ENCODE results near the gene CTSZ.

CTSZ gene

DNA sequence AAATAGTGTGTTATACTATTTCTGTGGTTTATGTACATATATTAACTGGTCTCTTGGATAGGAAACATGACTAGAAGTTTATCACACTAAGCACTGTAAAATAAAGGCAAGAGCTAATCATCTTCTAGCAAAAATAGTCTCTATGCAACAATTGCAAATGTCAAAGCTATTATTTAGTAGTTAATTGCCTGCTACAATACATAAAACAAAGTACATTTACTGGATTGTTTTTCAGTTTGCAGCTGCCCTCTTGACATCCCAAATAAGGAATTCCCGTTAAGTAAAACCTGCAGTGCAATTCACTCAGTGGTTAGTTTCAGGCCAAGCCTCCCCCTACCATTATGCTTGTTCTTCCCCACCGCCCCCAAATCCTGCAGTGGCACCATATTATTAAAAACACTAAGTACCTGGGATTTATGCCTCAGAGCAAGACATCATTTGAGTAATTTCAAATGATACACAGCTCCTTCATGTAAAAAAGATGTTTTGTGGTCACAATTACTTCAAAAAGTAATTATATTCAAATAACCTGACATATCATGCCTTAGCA lies 26.6 kb upstream of the CTSZ start:
- no peak for DNase-seq (ENCODE audit: low read depth)
- H3K4me3 ChIP-seq (ENCODE audit: low read depth, low read length) = no peak overlapping the region
- TF ChIP-seq POLR2A (IDR thresholded peaks at IDR 0.05; ENCODE audit: extremely low read depth, insufficient read length) (no peak), MYC (IDR thresholded peaks at IDR 0.05; ENCODE audit: low read depth, low read length) (no peak)
- TF ChIP-seq, protein P1, sequence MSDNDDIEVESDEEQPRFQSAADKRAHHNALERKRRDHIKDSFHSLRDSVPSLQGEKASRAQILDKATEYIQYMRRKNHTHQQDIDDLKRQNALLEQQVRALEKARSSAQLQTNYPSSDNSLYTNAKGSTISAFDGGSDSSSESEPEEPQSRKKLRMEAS (IDR thresholded peaks at IDR 0.05; ENCODE audit: low read depth, low read length) = no peak
- TF ChIP-seq, protein P2, sequence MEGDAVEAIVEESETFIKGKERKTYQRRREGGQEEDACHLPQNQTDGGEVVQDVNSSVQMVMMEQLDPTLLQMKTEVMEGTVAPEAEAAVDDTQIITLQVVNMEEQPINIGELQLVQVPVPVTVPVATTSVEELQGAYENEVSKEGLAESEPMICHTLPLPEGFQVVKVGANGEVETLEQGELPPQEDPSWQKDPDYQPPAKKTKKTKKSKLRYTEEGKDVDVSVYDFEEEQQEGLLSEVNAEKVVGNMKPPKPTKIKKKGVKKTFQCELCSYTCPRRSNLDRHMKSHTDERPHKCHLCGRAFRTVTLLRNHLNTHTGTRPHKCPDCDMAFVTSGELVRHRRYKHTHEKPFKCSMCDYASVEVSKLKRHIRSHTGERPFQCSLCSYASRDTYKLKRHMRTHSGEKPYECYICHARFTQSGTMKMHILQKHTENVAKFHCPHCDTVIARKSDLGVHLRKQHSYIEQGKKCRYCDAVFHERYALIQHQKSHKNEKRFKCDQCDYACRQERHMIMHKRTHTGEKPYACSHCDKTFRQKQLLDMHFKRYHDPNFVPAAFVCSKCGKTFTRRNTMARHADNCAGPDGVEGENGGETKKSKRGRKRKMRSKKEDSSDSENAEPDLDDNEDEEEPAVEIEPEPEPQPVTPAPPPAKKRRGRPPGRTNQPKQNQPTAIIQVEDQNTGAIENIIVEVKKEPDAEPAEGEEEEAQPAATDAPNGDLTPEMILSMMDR (IDR thresholded peaks at IDR 0.05; ENCODE audit: low read depth, low read length) = no peak

DNA sequence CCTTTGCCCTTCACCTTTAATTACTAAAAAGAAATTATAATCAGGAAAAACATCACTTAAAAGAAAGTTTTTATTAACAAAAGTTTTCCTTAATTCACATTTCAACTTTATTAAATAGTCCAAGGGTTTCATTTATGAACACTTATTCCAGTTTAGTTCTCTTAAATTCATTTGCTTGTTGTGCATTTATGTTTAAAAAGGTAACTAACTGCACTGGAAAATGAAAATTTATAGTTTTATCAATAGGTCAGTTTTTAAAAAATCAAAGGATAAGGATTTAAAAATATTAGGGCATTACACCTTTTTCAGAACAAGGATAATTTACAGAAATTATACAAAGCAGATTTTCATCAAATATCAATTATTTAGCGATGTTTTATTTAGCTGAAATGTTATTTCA lies 26.0 kb upstream of the CTSZ start:
- TF ChIP-seq MYC (IDR thresholded peaks at IDR 0.05; ENCODE audit: low read depth, low read length) (no peak), POLR2A (IDR thresholded peaks at IDR 0.05; ENCODE audit: extremely low read depth, insufficient read length) (no peak)
- TF ChIP-seq, protein P1 (IDR thresholded peaks at IDR 0.05; ENCODE audit: low read depth, low read length) = no peak
- TF ChIP-seq, protein P2 (IDR thresholded peaks at IDR 0.05; ENCODE audit: low read depth, low read length) = no peak
- peak overlapping the region; percentile 55 for H3K4me3 ChIP-seq (ENCODE audit: low read depth, low read length)
- no peak for DNase-seq (ENCODE audit: low read depth)

DNA sequence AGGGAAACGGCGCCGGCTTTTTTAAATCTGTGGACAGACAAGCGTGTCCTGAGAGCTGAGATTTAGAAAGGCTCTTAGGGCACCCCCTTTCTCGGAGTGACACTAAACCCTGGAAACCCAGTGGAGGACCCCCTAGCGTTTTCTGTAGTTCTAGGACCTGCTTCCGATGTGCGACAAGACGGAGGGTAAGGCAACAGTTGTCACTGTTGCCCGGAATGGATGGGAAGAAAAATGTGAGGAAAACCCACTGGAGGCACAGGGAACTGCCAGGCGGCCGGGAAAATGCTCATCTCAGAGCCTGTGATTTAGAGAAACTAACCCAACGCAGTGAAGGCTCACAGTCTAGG lies 25.6 kb upstream of the CTSZ start:
- TF ChIP-seq MYC (IDR thresholded peaks at IDR 0.05; ENCODE audit: low read depth, low read length) (no peak), POLR2A (IDR thresholded peaks at IDR 0.05; ENCODE audit: extremely low read depth, insufficient read length) (no peak)
- TF ChIP-seq, protein P2 (IDR thresholded peaks at IDR 0.05; ENCODE audit: low read depth, low read length) = no peak
- TF ChIP-seq, protein P1 (IDR thresholded peaks at IDR 0.05; ENCODE audit: low read depth, low read length) = no peak
- peak overlapping the region; percentile 55 for H3K4me3 ChIP-seq (ENCODE audit: low read depth, low read length)
- DNase-seq (ENCODE audit: low read depth) = no peak

DNA sequence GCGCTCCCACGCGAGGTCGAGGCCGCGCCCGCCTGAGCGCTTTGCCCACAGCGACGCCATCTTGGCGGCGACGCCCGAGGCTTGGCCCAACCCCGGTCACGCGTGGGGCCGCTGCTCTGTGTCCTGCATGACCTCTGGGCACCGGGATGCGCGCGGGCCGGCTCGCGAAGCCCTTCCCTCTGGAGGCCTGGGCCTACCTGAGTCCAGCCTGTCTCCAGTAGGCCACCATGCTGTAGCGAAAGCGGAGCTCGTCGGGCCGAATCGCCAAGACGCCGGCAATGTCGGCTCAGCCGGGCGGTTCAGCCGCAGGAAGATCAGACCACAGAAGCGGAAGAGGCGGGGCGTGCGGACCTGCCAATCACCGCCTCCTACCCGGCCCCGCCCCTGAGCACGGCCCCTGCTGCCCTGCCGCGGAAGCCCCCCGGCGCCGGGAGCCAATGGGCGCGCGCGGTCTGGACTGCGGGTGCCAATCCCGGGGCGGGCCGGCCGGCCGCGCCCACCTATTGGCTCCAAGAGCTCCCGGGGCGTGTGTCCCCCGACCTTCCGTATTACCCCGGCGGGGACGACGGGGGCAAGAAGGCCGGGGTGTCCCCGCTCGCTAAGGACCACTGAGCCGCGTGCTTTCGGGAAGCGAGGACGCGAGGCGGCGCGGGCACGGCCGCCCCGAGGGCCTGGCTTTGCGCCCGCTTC lies 25.1 kb upstream of the CTSZ start, which contains the start of gene ATP5F1E:
TSS of gene ATP5F1E (minus strand) at position 313 of the 690 bp plus-strand sequence. CDS start at position 229, 84 bp downstream.
- peak within 1 kb of the TSS; percentile 82 for H3K4me3 ChIP-seq (ENCODE audit: low read depth, low read length)
- DNase-seq (ENCODE audit: low read depth) = peak; percentile 98
- TF ChIP-seq, protein P2 (IDR thresholded peaks at IDR 0.05; ENCODE audit: low read depth, low read length) = no peak
- TF ChIP-seq POLR2A (IDR thresholded peaks at IDR 0.05; ENCODE audit: extremely low read depth, insufficient read length) = peak; percentile 86
- TF ChIP-seq, protein P1 (IDR thresholded peaks at IDR 0.05; ENCODE audit: low read depth, low read length) = peak; percentile 87
- peak; percentile 82 for TF ChIP-seq MYC (IDR thresholded peaks at IDR 0.05; ENCODE audit: low read depth, low read length)

DNA sequence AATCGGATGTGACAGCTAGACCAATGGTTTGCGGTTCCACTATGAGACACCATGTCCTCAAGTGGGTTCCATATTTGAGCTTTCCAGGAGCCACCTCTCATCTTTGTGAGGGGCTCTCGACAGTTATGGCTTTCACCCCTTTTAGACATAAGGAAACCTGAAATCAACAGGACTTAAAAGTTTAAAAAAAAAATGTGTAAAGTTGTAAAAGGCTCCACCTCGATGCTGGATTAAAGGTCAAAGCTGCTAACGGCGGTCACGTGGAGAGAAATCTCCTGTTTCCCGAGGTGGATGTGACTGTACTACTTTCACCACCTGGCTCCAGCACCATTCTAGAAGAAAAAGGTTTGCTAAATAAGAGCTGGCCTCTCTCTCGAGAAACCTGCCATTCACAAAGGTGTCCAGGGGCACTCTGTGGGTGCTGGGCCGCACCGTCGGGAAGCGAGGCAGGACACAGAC lies 24.5 kb upstream of the CTSZ start:
- TF ChIP-seq, protein P2 (IDR thresholded peaks at IDR 0.05; ENCODE audit: low read depth, low read length) = no peak
- TF ChIP-seq, protein P1 (IDR thresholded peaks at IDR 0.05; ENCODE audit: low read depth, low read length) = peak; percentile 56; the same call in 1 of the 2 replicates
- DNase-seq (ENCODE audit: low read depth) = peak; percentile 25
- H3K4me3 ChIP-seq (ENCODE audit: low read depth, low read length) = peak overlapping the region; percentile 82

Data from NB4 (cell line).